Sigmoid colon (tissue), 7 donors: ENCODE measurements around the gene CREB1. TPM values are rescaled to one million over a fixed set of nuclear protein-coding genes. Genes with fewer than 3 reads are reported as not detected.

Experiments used
- DNase-seq: peaks from one replicate; pipeline ENCODE4 v3.0.0-alpha.2; 2019
- H3K27ac ChIP-seq, 4 donors: fragments of 200-600 bp; sonication (generic); one replicate each; pipeline ENCODE4 v1.5.1; 2016 to 2019; ENCODE audit warnings: mild to moderate bottlenecking in 1 of 4
- H3K27me3 ChIP-seq, 3 donors: fragments of 200-600 bp; sonication (generic); one replicate each; pipeline ENCODE4 v1.5.1; 2019; ENCODE audit warnings: mild to moderate bottlenecking in 1 of 3
- H3K36me3 ChIP-seq, 4 donors: fragments of 200-600 bp; sonication (generic); one replicate each; pipeline ENCODE4 v1.5.1; 2016 to 2019
- H3K4me1 ChIP-seq, 4 donors: fragments of 200-600 bp; sonication (generic); one replicate each; pipeline ENCODE4 v1.5.1; 2017 to 2019
- H3K4me3 ChIP-seq, 4 donors: fragments of 200-600 bp; sonication (generic); one replicate each; pipeline ENCODE4 v1.5.1; 2017 to 2019; ENCODE audit warnings: mild to moderate bottlenecking in 2 of 4, moderate library complexity in 1 of 4
- H3K9me3 ChIP-seq, 4 donors: fragments of 200-600 bp in 3 of 4; sonication (generic) in 3 of 4; one replicate each; pipeline versions ENCODE4 v1.5.1 to v1.6.1; 2013 to 2019
- EP300 ChIP-seq, 4 donors: sonication (generic); formaldehyde crosslinking; IDR thresholded peaks; one replicate each; pipeline ENCODE4 v1.6.1; 2017; ENCODE audit warnings: antibody characterized with exemption in 4 of 4
- POLR2A ChIP-seq, 2 donors: fragments of 450-650 bp; IDR thresholded peaks; one replicate each; pipeline ENCODE4 v1.6.1; 2016; ENCODE audit warnings: antibody characterized with exemption in 2 of 2, mild to moderate bottlenecking in 2 of 2, moderate library complexity in 2 of 2
- POLR2AphosphoS5 ChIP-seq, 4 donors: sonication (generic); formaldehyde crosslinking; IDR thresholded peaks; one replicate each; pipeline ENCODE4 v1.6.1; 2017; ENCODE audit warnings: antibody characterized with exemption in 4 of 4
- WGBS, 2 donors: extraction: QIAGEN DNeasy Blood & Tissue Kit; methylation state at CpG; one replicate each; pipeline ENCODE4 v1.1.7; 2013; 5-methylcytosine and 5-hydroxymethylcytosine counted together
- intact Hi-C: fragments of 100-400 bp; cut with DNase I; formaldehyde crosslinking; loops from one replicate; pipeline ENCODE4 v1.15.1; 2023
- polyA plus RNA-seq, 3 donors: library from polyadenylated mRNA; stranded (reverse); fragments of 200-250 nt; gene quantifications; one replicate each; pipeline ENCODE4 v1.2.3, GENCODE V29; 2013
- total RNA-seq, 4 donors: library from RNA; depleted of rRNA; stranded (reverse); fragments of >200 nt; gene quantifications; one replicate each; pipeline ENCODE4 v1.1.0, GENCODE V29; 2016
- TF ChIP-seq, protein P1 (sequence below), 4 experiments: fragments of 450-650 bp in 3 of 4; fragments of 200-600 bp in 1 of 4; IDR thresholded peaks; one replicate each; pipeline ENCODE4 v1.5.1; 2016 to 2019; ENCODE audit warnings: antibody characterized with exemption in 4 of 4, mild to moderate bottlenecking in 3 of 4, moderate library complexity in 2 of 4
- donor health status: healthy with polysubstance abuse.
- donor health status: Bipolar disorder and iron deficiency.
- donor health status: healthy.

CREB1 gene
- total and polyA plus RNA-seq, 7 donors = 7.2 to 52.0 (median 31.3) TPM

GRCh38 chr2:207501802-207502576, 27.8 kb upstream of the CREB1 start:
- intact Hi-C loops = no loop called here
- H3K27ac ChIP-seq = no peak overlapping the region
- TF ChIP-seq POLR2AphosphoS5 (IDR thresholded peaks at IDR 0.05) (no peak), EP300 (IDR thresholded peaks at IDR 0.05) (no peak), POLR2A (IDR thresholded peaks at IDR 0.05) (no peak)
- TF ChIP-seq, protein P1, sequence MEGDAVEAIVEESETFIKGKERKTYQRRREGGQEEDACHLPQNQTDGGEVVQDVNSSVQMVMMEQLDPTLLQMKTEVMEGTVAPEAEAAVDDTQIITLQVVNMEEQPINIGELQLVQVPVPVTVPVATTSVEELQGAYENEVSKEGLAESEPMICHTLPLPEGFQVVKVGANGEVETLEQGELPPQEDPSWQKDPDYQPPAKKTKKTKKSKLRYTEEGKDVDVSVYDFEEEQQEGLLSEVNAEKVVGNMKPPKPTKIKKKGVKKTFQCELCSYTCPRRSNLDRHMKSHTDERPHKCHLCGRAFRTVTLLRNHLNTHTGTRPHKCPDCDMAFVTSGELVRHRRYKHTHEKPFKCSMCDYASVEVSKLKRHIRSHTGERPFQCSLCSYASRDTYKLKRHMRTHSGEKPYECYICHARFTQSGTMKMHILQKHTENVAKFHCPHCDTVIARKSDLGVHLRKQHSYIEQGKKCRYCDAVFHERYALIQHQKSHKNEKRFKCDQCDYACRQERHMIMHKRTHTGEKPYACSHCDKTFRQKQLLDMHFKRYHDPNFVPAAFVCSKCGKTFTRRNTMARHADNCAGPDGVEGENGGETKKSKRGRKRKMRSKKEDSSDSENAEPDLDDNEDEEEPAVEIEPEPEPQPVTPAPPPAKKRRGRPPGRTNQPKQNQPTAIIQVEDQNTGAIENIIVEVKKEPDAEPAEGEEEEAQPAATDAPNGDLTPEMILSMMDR (IDR thresholded peaks at IDR 0.05) = no peak

GRCh38 chr2:207502577-207503198, 27.1 kb upstream of the CREB1 start:
- WGBS, 2 donors = 66 to 80% methylated on average over 4 of the region's 4 CpGs
- peaks cover 0 to 34% (median 24%) of the 10 kb centered on the region in 4 donors for H3K4me1 ChIP-seq
- intact Hi-C loops = no loop called here
- no peaks in the 10 kb centered on the region for H3K27me3 ChIP-seq
- no peaks in the 10 kb centered on the region for H3K9me3 ChIP-seq
- no peak overlapping the region for H3K27ac ChIP-seq
- no peaks in the 10 kb centered on the region for H3K36me3 ChIP-seq
- H3K4me3 ChIP-seq = no peak overlapping the region
- DNase-seq = no peak
- no peak for TF ChIP-seq EP300 (IDR thresholded peaks at IDR 0.05)
- TF ChIP-seq POLR2AphosphoS5 (IDR thresholded peaks at IDR 0.05) = no peak
- TF ChIP-seq, protein P1 (IDR thresholded peaks at IDR 0.05) = no peak
- no peak for TF ChIP-seq POLR2A (IDR thresholded peaks at IDR 0.05)

More at GRCh38 chr2:207501802-207502576, 27.8 kb upstream of the CREB1 start:
- H3K4me3 ChIP-seq = no peak overlapping the region
- H3K27me3 ChIP-seq = no peaks in the 10 kb centered on the region
- no peak for DNase-seq
- H3K9me3 ChIP-seq = no peaks in the 10 kb centered on the region
- 85 to 87% methylated on average over 7 of the region's 7 CpGs for WGBS, 2 donors
- H3K4me1 ChIP-seq = peaks cover 0 to 34% (median 24%) of the 10 kb centered on the region in 4 donors
- H3K36me3 ChIP-seq = no peaks in the 10 kb centered on the region

DNA sequence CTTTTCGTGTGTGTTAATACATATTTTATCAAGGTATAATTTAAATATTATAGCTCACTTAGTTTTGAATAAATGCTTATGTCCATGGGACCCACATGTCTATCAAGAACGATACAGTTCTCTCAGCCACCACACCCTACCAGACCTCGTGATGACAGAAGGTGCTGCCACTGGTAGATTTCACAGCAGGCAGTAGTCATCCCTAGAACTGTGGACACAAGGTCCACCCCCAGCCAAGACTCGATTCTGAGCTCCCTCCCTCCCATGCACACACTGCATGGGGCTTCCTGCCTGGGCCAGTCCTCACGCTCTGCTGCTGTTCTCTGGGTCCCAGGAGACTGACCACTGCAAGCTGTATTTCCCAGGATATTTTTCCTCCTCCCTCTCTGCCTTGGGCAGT, 26.5 kb upstream of the CREB1 start:
- TF ChIP-seq, protein P1 (IDR thresholded peaks at IDR 0.05) = no peak
- TF ChIP-seq POLR2AphosphoS5 (IDR thresholded peaks at IDR 0.05) (no peak), EP300 (IDR thresholded peaks at IDR 0.05) (no peak), POLR2A (IDR thresholded peaks at IDR 0.05) (no peak)
- no peak for DNase-seq
- H3K27me3 ChIP-seq = no peaks in the 10 kb centered on the region
- intact Hi-C loops = no loop called here
- H3K27ac ChIP-seq = no peak overlapping the region
- peaks cover 0 to 4% (median 0%) of the 10 kb centered on the region in 4 donors for H3K9me3 ChIP-seq
- H3K4me3 ChIP-seq = no peak overlapping the region
- H3K4me1 ChIP-seq = peaks cover 0 to 34% (median 24%) of the 10 kb centered on the region in 4 donors
- 61 to 64% methylated on average over 5 of the region's 5 CpGs for WGBS, 2 donors
- no peaks in the 10 kb centered on the region for H3K36me3 ChIP-seq

GRCh38 chr2:207504513-207505170, 25.1 kb upstream of the CREB1 start:
- Histone ChIP-seq H3K4me3 (peak overlapping the region in 1 of 4 donors; percentile 18), H3K27ac (peak overlapping the region; percentile 4 to 68 (median 59)), H3K27me3 (no peaks in the 10 kb centered on the region), H3K9me3 (peaks cover 0 to 6% (median 0%) of the 10 kb centered on the region in 4 donors), H3K4me1 (peaks cover 0 to 34% (median 24%) of the 10 kb centered on the region in 4 donors), H3K36me3 (no peaks in the 10 kb centered on the region)
- WGBS, 2 donors = 51 to 75% methylated on average over 11 of the region's 11 CpGs
- TF ChIP-seq POLR2A (IDR thresholded peaks at IDR 0.05) (no peak), POLR2AphosphoS5 (IDR thresholded peaks at IDR 0.05) (no peak), EP300 (IDR thresholded peaks at IDR 0.05) (no peak)
- TF ChIP-seq, protein P1 (IDR thresholded peaks at IDR 0.05) = no peak
- DNase-seq = no peak
- intact Hi-C loops = no loop called here
